Measurements from ENCODE around the gene CCNQ. TPM values are rescaled to one million over a fixed set of nuclear protein-coding genes. Genes with fewer than 3 reads are reported as not detected.

CCNQ gene
- total and polyA plus RNA-seq, 2 experiments from 2014 or later: 34.5 to 45.5 TPM

DNA sequence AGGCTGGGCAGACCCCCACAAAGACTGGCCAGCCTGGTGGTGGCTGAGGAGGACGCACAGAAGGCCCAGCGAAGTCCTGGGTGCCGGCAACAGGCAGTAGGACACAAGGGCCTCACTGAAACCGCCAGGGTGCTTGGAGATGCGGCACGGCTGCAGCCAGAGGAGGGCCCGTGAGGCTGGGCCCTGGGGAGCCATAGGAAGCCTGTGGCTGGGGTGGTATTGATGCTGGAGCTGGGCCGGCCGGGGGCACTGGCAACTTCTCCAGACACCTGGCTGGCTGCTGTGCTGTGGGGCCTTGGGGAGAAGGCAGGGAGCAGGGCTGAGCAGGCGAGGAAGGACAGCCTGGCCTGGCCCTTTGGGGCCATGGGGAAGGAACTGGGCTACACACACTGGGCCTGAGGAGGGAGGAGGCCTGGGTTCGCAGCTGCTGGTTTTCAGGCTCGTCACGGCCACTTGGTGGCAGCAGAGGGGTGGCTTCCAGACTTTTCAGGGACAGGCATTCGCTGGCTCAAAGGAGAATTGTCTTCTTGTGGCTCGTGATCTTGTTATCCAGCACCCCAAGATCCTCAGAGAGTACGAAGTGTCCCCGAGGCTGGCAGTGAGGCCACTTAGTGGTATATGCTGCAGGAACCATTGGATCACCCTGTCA, 44.3 kb downstream of the CCNQ start:
- no peaks in the 10 kb centered on the region for H3K27me3 ChIP-seq (replicated peaks; ENCODE audit: insufficient read depth)
- in situ Hi-C loops (cut with MboI): loop anchor here (10.0 kb wide), 1 partner anchor 120 kb away; the partner anchor contains the start of gene PNCK

DNA sequence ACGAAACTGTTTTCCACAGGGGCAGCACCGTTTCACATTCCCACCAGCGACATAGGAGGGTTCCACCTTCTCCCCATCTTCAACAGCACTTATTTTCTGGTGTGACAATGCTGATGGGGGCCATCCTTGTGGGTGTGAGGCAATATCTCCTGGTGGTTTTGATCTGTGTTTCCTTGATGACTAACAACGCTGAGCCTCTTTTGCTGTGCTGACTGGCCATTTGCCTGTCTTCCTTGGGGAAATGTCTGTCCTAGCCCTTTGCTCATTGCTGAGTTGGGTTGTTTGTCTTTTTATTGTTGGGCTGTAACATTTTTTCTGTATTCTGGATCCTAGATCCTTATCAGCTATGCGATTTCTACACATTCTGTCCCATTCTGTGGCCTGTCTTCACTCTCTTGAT, 47.8 kb downstream of the CCNQ start:
- Histone ChIP-seq H3K4me1 (ENCODE audit: insufficient read depth) (no peaks in the 10 kb centered on the region), H3F3A (ENCODE audit: insufficient read depth) (peaks cover 3% of the 10 kb centered on the region; the same call in 1 of the 2 replicates), H3K4me3 (no peak overlapping the region), H3K27me3 (replicated peaks; ENCODE audit: insufficient read depth) (no peaks in the 10 kb centered on the region), H3K9me2 (ENCODE audit: insufficient read depth) (no peaks in the 10 kb centered on the region), H3K79me2 (ENCODE audit: insufficient read depth) (no peaks in the 10 kb centered on the region), H3K36me3 (ENCODE audit: low read depth) (no peaks in the 10 kb centered on the region), H4K20me1 (ENCODE audit: insufficient read depth) (no peaks in the 10 kb centered on the region), H3K27ac (no peak overlapping the region), H3K9ac (no peak overlapping the region), H3K9me3 (ENCODE audit: low read depth) (no peaks in the 10 kb centered on the region), H3K4me2 (ENCODE audit: unreplicated experiment) (no peak overlapping the region), H2AFZ (no peak overlapping the region)
- 23 to 25% methylated on average over 5 of the region's 5 CpGs for WGBS, 2 experiments (ENCODE audit: low coverage in 1 of 2, low lambda C conversion rate in 2 of 2, missing lambda C conversion rate in 2 of 2)
- in situ Hi-C loops (cut with MboI): loop anchor here (10.0 kb wide), 1 partner anchor 124 kb away; the partner anchor contains the start of gene PNCK
- DNase-seq: peak; percentile 82
- no peak for TF ChIP-seq EZH2 (IDR thresholded peaks at IDR 0.05; ENCODE audit: insufficient read depth, poor library complexity, severe bottlenecking)

More for the DNA sequence above, 44.3 kb downstream of the CCNQ start:
- DNase-seq: peak; percentile 63
- H3K9me3 ChIP-seq (ENCODE audit: low read depth): no peaks in the 10 kb centered on the region
- no peak overlapping the region for H3K4me3 ChIP-seq
- WGBS, 2 experiments (ENCODE audit: low coverage in 1 of 2, low lambda C conversion rate in 2 of 2, missing lambda C conversion rate in 2 of 2): 0 to 32% methylated on average over 2 to 16 of the region's 17 CpGs
- no peak overlapping the region for H3K9ac ChIP-seq
- no peaks in the 10 kb centered on the region for H3K79me2 ChIP-seq (ENCODE audit: insufficient read depth)
- no peak overlapping the region for H3K27ac ChIP-seq
- H4K20me1 ChIP-seq (ENCODE audit: insufficient read depth): no peaks in the 10 kb centered on the region
- H3K9me2 ChIP-seq (ENCODE audit: insufficient read depth): no peaks in the 10 kb centered on the region
- H2AFZ ChIP-seq: no peak overlapping the region
- H3K4me2 ChIP-seq (ENCODE audit: unreplicated experiment): no peak overlapping the region
- peaks cover 3% of the 10 kb centered on the region; the same call in 1 of the 2 replicates for H3F3A ChIP-seq (ENCODE audit: insufficient read depth)
- H3K4me1 ChIP-seq (ENCODE audit: insufficient read depth): no peaks in the 10 kb centered on the region
- no peaks in the 10 kb centered on the region for H3K36me3 ChIP-seq (ENCODE audit: low read depth)
- TF ChIP-seq EZH2phosphoT487 (IDR thresholded peaks at IDR 0.05; ENCODE audit: insufficient read depth, low read depth) (no peak), EZH2 (IDR thresholded peaks at IDR 0.05; ENCODE audit: insufficient read depth, poor library complexity, severe bottlenecking) (no peak)

DNA sequence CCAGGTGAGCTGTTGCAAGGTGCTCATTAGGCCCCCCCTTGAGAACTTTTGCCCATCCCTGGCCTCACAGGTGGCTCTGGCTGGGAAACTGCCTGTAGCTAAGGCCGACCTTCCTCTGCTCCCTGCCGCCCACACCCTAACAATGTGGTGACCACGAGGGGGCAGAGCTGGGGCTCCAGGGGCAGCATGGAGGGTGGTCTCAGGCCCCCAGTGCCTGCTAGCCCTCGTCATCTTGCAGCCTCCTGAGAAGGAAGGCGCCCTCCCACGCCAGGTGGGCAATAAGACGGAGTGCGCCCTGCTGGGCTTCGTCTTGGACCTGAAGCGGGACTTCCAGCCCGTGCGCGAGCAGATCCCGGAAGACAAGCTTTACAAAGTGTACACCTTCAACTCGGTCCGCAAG, 49.1 kb downstream of the CCNQ start:
- in situ Hi-C loops (cut with MboI): loop anchor here (10.0 kb wide), 1 partner anchor 125 kb away; the partner anchor contains the start of gene PNCK
- no peak overlapping the region for H3K4me3 ChIP-seq

GRCh38 chrX:153549231-153549630, 49.7 kb downstream of the CCNQ start:
- Histone ChIP-seq H2AFZ (no peak overlapping the region), H3K79me2 (ENCODE audit: insufficient read depth) (no peaks in the 10 kb centered on the region), H3K36me3 (ENCODE audit: low read depth) (no peaks in the 10 kb centered on the region), H3K4me3 (no peak overlapping the region), H3K9me2 (ENCODE audit: insufficient read depth) (no peaks in the 10 kb centered on the region), H4K20me1 (ENCODE audit: insufficient read depth) (no peaks in the 10 kb centered on the region), H3K9me3 (ENCODE audit: low read depth) (no peaks in the 10 kb centered on the region), H3K9ac (no peak overlapping the region), H3K27ac (no peak overlapping the region), H3K4me2 (ENCODE audit: unreplicated experiment) (no peak overlapping the region), H3K4me1 (ENCODE audit: insufficient read depth) (no peaks in the 10 kb centered on the region), H3F3A (ENCODE audit: insufficient read depth) (peaks cover 3% of the 10 kb centered on the region; the same call in 1 of the 2 replicates), H3K27me3 (replicated peaks; ENCODE audit: insufficient read depth) (no peaks in the 10 kb centered on the region)
- in situ Hi-C loops (cut with MboI): no loop called here
- no peak for DNase-seq
- 94 to 100% methylated on average over 1 to 15 of the region's 17 CpGs for WGBS, 2 experiments (ENCODE audit: low coverage in 1 of 2, low lambda C conversion rate in 2 of 2, missing lambda C conversion rate in 2 of 2)
- TF ChIP-seq EZH2phosphoT487 (IDR thresholded peaks at IDR 0.05; ENCODE audit: insufficient read depth, low read depth) (no peak), EZH2 (IDR thresholded peaks at IDR 0.05; ENCODE audit: insufficient read depth, poor library complexity, severe bottlenecking) (no peak)

More for the DNA sequence above, 49.1 kb downstream of the CCNQ start:
- DNase-seq: no peak
- no peaks in the 10 kb centered on the region for H3K9me2 ChIP-seq (ENCODE audit: insufficient read depth)
- no peaks in the 10 kb centered on the region for H4K20me1 ChIP-seq (ENCODE audit: insufficient read depth)
- 80 to 100% methylated on average over 5 to 16 of the region's 16 CpGs for WGBS, 2 experiments (ENCODE audit: low coverage in 1 of 2, low lambda C conversion rate in 2 of 2, missing lambda C conversion rate in 2 of 2)
- H3F3A ChIP-seq (ENCODE audit: insufficient read depth): peaks cover 3% of the 10 kb centered on the region; the same call in 1 of the 2 replicates
- TF ChIP-seq EZH2 (IDR thresholded peaks at IDR 0.05; ENCODE audit: insufficient read depth, poor library complexity, severe bottlenecking) (no peak), EZH2phosphoT487 (IDR thresholded peaks at IDR 0.05; ENCODE audit: insufficient read depth, low read depth) (no peak)
- H3K79me2 ChIP-seq (ENCODE audit: insufficient read depth): no peaks in the 10 kb centered on the region
- no peaks in the 10 kb centered on the region for H3K27me3 ChIP-seq (replicated peaks; ENCODE audit: insufficient read depth)
- H3K9me3 ChIP-seq (ENCODE audit: low read depth): no peaks in the 10 kb centered on the region
- no peak overlapping the region for H3K27ac ChIP-seq
- no peak overlapping the region for H3K9ac ChIP-seq
- H3K36me3 ChIP-seq (ENCODE audit: low read depth): no peaks in the 10 kb centered on the region
- H2AFZ ChIP-seq: no peak overlapping the region
- H3K4me2 ChIP-seq (ENCODE audit: unreplicated experiment): no peak overlapping the region
- no peaks in the 10 kb centered on the region for H3K4me1 ChIP-seq (ENCODE audit: insufficient read depth)
